Activated T-cell treated with anti-CD3 and anti-CD28 coated beads for 4 hours (primary cell): Measurements from ENCODE around the gene LRRC49.

ENCODE experiments used
- DNase-seq: peaks from one replicate; pipeline ENCODE4 v3.0.0-alpha.2; 2020

The LRRC49 gene

GRCh38 chr15:71094137-71094536 is 201.5 kb downstream of the LRRC49 start:
- no peak for DNase-seq

- DNase-seq, result no peak
Observed at GRCh38 chr15:71096676-71097075, 204.1 kb downstream of the LRRC49 start.

GRCh38 chr15:71097890-71098289 is 205.3 kb downstream of the LRRC49 start:
- no peak for DNase-seq

- no peak for DNase-seq
Observed at GRCh38 chr15:71098920-71099319, 206.3 kb downstream of the LRRC49 start.
